Transverse colon (tissue), 3 donors: ENCODE measurements around the gene LNX1.

Experiments used
- CTCF ChIP-seq, 5 experiments: fragments of 200-600 bp in 3 of 5; fragments of 450-650 bp in 2 of 5; sonication (generic) in 3 of 5; IDR thresholded peaks; 1 replicate in 2 of 5; 2 replicates in 3 of 5; pipeline ENCODE4 v1.5.1; 2016 to 2017; ENCODE audit warnings: antibody characterized with exemption in 5 of 5, inconsistent platforms in 3 of 5, mild to moderate bottlenecking in 2 of 5, moderate library complexity in 1 of 5
- EP300 ChIP-seq: sonication (generic); formaldehyde crosslinking; IDR thresholded peaks from one replicate; pipeline ENCODE4 v1.6.1; 2017; ENCODE audit warnings: antibody characterized with exemption, low read depth

- TF ChIP-seq EP300 (no peak), CTCF (IDR thresholded peaks at IDR 0.05) (no peak)
Measured at GRCh38 chr4:53608649-53609048, 17.4 kb upstream of the LNX1 start.
